DND-41 (cell line): Measurements from ENCODE around the gene BRD9.
"Not testable (repeated sequence)": the region's sequence is repeated elsewhere in the genome, so short reads cannot be mapped to it uniquely, and the experiment has no call there.

Source experiments
- ATAC-seq: fragments of 200-7000 bp; cut with Tn5 transposase; 3 replicates; pipeline ENCODE4 v1.9.1; 2021; ENCODE audit warnings: low read depth; ENCODE audit not compliant: insufficient read depth
- DNase-seq: peaks from one replicate; pipeline ENCODE4 v3.0.0-alpha.2; 2020
- H2AFZ ChIP-seq: 2 replicates; pipeline ENCODE4 v1.6.0; 2012; ENCODE audit warnings: low read depth, low read length
- H3K27ac ChIP-seq: 2 replicates; pipeline ENCODE4 v1.5.1; 2012; ENCODE audit warnings: low read length, inconsistent platforms
- H3K27me3 ChIP-seq: fragments of 200-600 bp; sonication (generic); 2 replicates; pipeline ENCODE4 v1.6.0; 2012; ENCODE audit warnings: low read length, mild to moderate bottlenecking, inconsistent platforms; ENCODE audit not compliant: insufficient read depth, poor library complexity
- H3K36me3 ChIP-seq: 2 replicates; pipeline ENCODE4 v1.5.1; 2012; ENCODE audit warnings: low read length, inconsistent platforms; ENCODE audit not compliant: insufficient read depth
- H3K4me1 ChIP-seq: 2 replicates; pipeline ENCODE4 v1.5.1; 2012; ENCODE audit warnings: mild to moderate bottlenecking, low read length; ENCODE audit not compliant: insufficient read depth
- H3K4me2 ChIP-seq: 2 replicates; pipeline ENCODE4 v1.6.0; 2012; ENCODE audit warnings: mild to moderate bottlenecking, moderate library complexity, low read length, inconsistent platforms; ENCODE audit not compliant: insufficient read depth
- H3K4me3 ChIP-seq, 2 experiments: fragments of 200-600 bp in 1 of 2; shearing (Covaris generic) in 1 of 2; 2 replicates each; pipeline ENCODE4 v1.5.1; 2012 to 2016; ENCODE audit warnings: inconsistent platforms in 2 of 2, low read length in 2 of 2, mild to moderate bottlenecking in 2 of 2, low read depth in 1 of 2, moderate library complexity in 1 of 2
- H3K79me2 ChIP-seq: 2 replicates; pipeline ENCODE4 v1.6.0; 2012; ENCODE audit warnings: low read length, inconsistent platforms; ENCODE audit not compliant: insufficient read depth
- H3K9ac ChIP-seq: 2 replicates; pipeline ENCODE4 v1.6.0; 2012; ENCODE audit warnings: low read depth, mild to moderate bottlenecking, inconsistent platforms, low read length, moderate library complexity
- H3K9me3 ChIP-seq: 2 replicates; pipeline ENCODE4 v1.5.1; 2012; ENCODE audit warnings: low read length, moderate library complexity, mild to moderate bottlenecking, inconsistent platforms; ENCODE audit not compliant: insufficient read depth, severe bottlenecking
- H4K20me1 ChIP-seq: 2 replicates; pipeline ENCODE4 v1.6.0; 2012; ENCODE audit warnings: low read length; ENCODE audit not compliant: insufficient read depth
- EZH2 ChIP-seq: IDR thresholded peaks from 3 replicates; pipeline ENCODE4 v1.6.1; 2012; ENCODE audit warnings: borderline replicate concordance, low read depth, mild to moderate bottlenecking, moderate library complexity, low read length, inconsistent platforms; ENCODE audit not compliant: severe bottlenecking
- TF ChIP-seq, protein P1 (sequence below): IDR thresholded peaks from 2 replicates; pipeline ENCODE4 v1.5.1; 2012; ENCODE audit warnings: borderline replicate concordance, low read length, moderate library complexity, mild to moderate bottlenecking; ENCODE audit not compliant: poor library complexity, severe bottlenecking; ENCODE audit errors: extremely low read depth

BRD9 gene

DNA sequence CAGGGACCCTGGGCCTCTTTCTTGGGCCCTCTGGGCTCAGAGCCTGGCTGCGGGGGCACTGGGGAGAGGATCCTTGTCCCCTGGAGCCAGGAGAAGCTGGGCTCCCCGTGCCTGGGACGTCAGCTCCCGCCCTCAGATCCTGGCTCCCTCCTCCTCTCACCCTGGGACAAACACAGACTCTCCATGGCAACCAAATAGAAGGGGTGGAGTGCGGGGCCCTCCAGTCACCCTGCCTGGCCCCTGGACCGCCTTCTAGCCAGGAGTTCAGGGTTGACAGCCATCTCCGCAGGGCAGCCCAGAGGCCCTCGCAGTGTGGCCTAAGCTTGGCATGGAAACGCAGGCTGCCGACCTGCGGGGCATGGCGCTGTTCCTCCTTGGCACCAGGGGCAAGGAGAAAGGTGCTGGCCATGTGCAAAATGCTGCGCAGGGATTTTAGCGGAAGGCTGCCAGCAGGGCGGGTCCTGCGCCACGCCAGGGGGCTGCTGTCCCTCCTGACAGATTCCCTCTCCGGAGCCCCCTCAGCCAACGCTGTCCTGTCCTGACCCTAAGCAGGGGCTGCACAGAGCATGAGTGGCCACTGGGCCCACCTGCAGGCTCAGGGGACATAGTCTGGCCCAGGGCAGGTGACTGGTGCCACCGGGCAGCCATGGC lies 42.8 kb downstream of the BRD9 start:
- H3K9ac ChIP-seq, result no peak overlapping the region
- no peak overlapping the region for H3K4me2 ChIP-seq
- TF ChIP-seq, protein P1, sequence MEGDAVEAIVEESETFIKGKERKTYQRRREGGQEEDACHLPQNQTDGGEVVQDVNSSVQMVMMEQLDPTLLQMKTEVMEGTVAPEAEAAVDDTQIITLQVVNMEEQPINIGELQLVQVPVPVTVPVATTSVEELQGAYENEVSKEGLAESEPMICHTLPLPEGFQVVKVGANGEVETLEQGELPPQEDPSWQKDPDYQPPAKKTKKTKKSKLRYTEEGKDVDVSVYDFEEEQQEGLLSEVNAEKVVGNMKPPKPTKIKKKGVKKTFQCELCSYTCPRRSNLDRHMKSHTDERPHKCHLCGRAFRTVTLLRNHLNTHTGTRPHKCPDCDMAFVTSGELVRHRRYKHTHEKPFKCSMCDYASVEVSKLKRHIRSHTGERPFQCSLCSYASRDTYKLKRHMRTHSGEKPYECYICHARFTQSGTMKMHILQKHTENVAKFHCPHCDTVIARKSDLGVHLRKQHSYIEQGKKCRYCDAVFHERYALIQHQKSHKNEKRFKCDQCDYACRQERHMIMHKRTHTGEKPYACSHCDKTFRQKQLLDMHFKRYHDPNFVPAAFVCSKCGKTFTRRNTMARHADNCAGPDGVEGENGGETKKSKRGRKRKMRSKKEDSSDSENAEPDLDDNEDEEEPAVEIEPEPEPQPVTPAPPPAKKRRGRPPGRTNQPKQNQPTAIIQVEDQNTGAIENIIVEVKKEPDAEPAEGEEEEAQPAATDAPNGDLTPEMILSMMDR, result no peak
- TF ChIP-seq EZH2, result no peak
- H3K36me3 ChIP-seq, result no peaks in the 10 kb centered on the region
- DNase-seq (no peak), ATAC-seq (no peak)
- no peaks in the 10 kb centered on the region for H3K79me2 ChIP-seq
- no peaks in the 10 kb centered on the region for H3K27me3 ChIP-seq
- no peaks in the 10 kb centered on the region for H3K4me1 ChIP-seq
- H2AFZ ChIP-seq, result no peak overlapping the region
- no peaks in the 10 kb centered on the region for H3K9me3 ChIP-seq
- no peak overlapping the region for H3K27ac ChIP-seq
- H4K20me1 ChIP-seq, result peaks cover 5% of the 10 kb centered on the region; the same call in 1 of the 2 replicates
- no peak overlapping the region for H3K4me3 ChIP-seq

DNA sequence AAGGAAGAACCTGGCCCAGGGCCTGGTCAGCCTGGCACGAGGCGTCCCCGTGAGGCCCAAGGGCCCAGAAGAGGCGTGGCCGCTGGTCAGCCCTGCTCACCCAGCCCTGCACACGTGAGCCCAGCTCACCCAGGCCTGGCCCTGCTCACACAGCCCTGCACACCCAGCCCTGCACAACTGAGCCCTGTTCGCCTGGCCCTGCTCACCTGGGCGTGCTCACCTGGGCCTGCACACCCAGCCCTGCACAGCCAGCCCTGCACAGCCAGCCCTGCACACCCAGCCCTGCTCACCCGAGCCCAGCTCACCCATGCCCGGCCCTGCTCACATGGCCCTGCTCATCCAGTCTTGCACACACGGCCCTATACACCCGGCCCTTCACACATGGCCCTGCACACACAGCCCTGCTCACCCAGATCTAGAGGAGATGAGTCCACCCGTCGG lies 43.9 kb downstream of the BRD9 start:
- Histone ChIP-seq H2AFZ (no peak overlapping the region), H4K20me1 (no peaks in the 10 kb centered on the region), H3K27me3 (no peaks in the 10 kb centered on the region), H3K9ac (no peak overlapping the region), H3K4me3 (no peak overlapping the region), H3K27ac (no peak overlapping the region), H3K79me2 (no peaks in the 10 kb centered on the region), H3K4me1 (no peaks in the 10 kb centered on the region), H3K9me3 (no peaks in the 10 kb centered on the region), H3K4me2 (no peak overlapping the region), H3K36me3 (no peaks in the 10 kb centered on the region)
- no peak for ATAC-seq
- TF ChIP-seq, protein P1, result no peak
- TF ChIP-seq EZH2, result no peak
- DNase-seq, result no peak

DNA sequence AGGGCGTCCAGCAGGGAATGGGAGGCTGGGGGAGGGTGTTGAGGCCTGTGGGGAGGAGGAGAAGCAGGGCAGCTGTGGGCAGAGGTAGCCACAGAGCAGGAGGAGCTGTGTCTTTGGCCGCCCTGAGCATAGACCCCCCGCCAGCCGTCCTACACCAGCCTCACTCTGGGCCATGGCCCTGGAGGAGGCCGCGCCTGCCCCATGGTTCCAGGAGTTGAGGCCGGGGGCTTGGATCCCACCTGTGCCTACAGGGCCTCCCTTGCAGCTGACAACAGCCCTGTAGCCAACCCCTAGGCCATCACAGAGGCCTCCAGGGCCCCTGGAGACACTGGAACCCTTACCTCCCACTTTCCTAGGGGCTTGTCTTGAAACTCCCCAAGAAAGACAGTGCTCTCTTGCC lies 44.9 kb downstream of the BRD9 start:
- not testable (repeated sequence) for ATAC-seq, H3K27ac ChIP-seq, H3K9ac ChIP-seq, DNase-seq, H3K36me3 ChIP-seq, H3K4me3 ChIP-seq, H3K9me3 ChIP-seq, H2AFZ ChIP-seq, H3K4me2 ChIP-seq, H3K27me3 ChIP-seq, H3K79me2 ChIP-seq, H3K4me1 ChIP-seq, H4K20me1 ChIP-seq

DNA sequence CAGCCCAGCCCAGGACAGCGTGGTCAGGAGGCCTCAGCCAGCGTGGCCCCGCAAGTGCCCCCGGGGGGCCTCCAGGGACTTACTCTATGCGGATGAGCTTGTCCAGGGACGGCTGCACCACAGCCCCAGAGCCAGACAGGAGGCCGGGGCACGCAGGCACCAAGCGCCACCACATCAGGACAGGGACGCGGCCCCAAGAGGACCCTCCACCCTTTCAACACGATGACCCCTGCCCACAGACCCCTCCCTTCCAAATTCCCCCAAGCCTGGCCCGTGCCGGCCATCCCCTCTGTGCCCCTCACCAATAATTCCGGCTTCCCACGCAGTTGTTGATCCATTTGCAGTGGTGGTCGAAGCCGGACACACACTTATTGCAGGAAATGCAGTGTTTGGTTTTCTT lies 45.4 kb downstream of the BRD9 start:
- DNase-seq, H3K4me1 ChIP-seq, H3K79me2 ChIP-seq, H3K4me2 ChIP-seq, ATAC-seq, H2AFZ ChIP-seq, H3K4me3 ChIP-seq, H4K20me1 ChIP-seq, H3K27me3 ChIP-seq, H3K9ac ChIP-seq, H3K9me3 ChIP-seq, H3K36me3 ChIP-seq, H3K27ac ChIP-seq: not testable (repeated sequence)

DNA sequence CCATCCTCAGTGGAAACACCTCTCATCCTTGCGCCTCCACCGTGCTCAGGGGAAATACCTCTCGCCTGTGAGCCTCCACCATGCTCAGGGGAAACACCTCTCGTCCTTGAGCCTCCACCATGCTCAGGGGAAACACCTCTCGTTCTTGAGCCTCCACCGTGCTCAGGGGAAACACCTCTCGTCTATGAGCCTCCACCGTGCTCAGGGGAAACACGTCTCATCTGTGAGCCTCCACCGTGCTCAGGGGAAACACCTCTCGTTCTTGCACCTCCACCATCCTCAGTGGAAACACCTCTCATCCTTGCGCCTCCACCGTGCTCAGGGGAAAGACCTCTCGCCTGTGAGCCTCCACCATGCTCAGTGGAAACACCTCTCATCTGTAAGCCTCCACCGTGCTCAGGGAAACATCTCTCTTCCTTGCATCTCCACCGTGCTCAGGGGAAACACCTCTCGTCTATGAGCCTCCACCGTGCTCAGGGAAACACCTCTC lies 46.0 kb downstream of the BRD9 start:
- H2AFZ ChIP-seq, H4K20me1 ChIP-seq, H3K4me1 ChIP-seq, H3K9ac ChIP-seq, DNase-seq, H3K36me3 ChIP-seq, H3K27me3 ChIP-seq, H3K27ac ChIP-seq, H3K4me2 ChIP-seq, H3K4me3 ChIP-seq, H3K79me2 ChIP-seq, H3K9me3 ChIP-seq, ATAC-seq: not testable (repeated sequence)

DNA sequence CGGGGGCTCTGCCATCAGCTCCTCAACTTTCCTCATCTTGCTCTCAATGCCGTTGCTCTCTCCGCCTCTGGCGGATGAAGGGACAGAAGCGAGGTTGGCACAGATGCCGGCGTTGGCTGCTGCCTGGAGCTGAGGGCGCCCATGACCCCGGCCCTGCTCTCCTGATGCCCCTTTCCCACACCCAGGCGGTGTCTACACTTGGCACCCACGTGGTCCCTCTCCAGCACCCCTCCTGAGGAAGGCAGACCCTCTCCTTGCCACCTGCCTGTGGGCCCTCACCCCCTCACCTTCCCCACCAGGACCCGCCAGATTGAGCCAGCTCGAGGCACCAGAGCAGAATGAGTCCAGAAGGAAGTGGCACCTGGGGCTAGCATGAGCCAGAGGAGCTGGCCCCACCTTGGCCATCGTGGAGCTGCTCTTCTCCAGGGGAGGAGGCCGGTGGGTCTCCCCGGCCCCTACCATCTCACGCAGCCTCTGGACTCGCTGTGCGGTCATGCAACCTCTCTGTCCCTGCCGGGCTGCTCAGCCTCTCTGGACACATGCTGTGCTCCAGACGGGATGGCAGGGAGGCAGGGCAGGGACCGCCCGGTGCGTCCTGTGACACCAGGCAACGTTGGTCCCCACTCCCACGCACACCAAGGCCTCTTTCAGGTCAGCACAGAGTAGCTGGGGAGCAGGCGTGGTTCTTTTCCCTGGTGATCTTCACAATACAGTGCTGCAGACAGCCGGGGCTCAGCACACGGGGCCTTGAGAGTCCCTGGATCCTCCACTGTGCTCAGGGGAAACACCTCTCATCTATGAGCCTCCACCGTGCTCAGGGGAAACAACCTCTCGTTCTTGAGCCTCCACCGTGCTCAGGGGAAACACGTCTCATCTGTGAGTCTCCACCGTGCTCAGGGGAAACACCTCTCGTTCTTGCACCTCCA lies 46.7 kb downstream of the BRD9 start:
- H3K4me1 ChIP-seq, H3K9me3 ChIP-seq, H3K79me2 ChIP-seq, DNase-seq, H3K27me3 ChIP-seq, H3K4me3 ChIP-seq, H4K20me1 ChIP-seq, H3K27ac ChIP-seq, ATAC-seq, H3K9ac ChIP-seq, H3K36me3 ChIP-seq, H3K4me2 ChIP-seq, H2AFZ ChIP-seq: not testable (repeated sequence)
